HG03520 (cell line): ENCODE results near the gene CD19.
"Not testable (repeated sequence)": the region's sequence is repeated elsewhere in the genome, so short reads cannot be mapped to it uniquely, and the experiment has no call there.

Experiments
- ATAC-seq: cut with Tn5 transposase; IDR thresholded peaks from one replicate; pipeline ENCODE4 v1.9.1; 2021; ENCODE audit warnings: mild to moderate bottlenecking, moderate library complexity; ENCODE audit not compliant: unreplicated experiment

The CD19 gene

DNA sequence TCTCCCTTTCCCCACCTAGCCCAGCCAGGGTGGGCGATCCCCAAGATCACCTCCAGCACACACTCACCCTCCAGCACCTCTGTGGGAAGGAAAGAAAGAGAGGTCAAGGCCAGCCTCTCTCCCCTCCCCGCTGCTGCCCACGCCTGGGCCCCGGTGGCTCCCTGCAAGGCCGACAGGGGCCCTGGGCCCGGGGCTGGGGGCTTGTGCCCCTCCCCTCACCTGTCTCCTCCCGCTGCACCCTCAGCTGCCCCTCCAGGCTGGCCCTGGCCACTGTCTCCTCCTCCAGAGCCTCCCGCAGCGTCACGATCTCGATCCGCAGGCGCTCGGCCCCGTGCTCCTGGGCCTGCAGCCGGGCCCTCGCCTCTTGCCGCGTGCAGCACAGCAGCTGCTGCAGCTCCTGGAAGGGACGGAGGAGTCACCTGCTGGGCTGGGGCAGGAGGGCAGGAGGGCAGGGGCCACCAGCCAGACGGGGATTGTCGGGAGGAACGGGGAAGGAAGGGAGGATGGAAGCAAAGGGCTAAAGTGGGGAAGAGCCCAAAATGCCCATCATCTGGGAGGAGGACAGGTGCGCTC, 25.9 kb upstream of the CD19 start:
- ATAC-seq, result no peak

DNA sequence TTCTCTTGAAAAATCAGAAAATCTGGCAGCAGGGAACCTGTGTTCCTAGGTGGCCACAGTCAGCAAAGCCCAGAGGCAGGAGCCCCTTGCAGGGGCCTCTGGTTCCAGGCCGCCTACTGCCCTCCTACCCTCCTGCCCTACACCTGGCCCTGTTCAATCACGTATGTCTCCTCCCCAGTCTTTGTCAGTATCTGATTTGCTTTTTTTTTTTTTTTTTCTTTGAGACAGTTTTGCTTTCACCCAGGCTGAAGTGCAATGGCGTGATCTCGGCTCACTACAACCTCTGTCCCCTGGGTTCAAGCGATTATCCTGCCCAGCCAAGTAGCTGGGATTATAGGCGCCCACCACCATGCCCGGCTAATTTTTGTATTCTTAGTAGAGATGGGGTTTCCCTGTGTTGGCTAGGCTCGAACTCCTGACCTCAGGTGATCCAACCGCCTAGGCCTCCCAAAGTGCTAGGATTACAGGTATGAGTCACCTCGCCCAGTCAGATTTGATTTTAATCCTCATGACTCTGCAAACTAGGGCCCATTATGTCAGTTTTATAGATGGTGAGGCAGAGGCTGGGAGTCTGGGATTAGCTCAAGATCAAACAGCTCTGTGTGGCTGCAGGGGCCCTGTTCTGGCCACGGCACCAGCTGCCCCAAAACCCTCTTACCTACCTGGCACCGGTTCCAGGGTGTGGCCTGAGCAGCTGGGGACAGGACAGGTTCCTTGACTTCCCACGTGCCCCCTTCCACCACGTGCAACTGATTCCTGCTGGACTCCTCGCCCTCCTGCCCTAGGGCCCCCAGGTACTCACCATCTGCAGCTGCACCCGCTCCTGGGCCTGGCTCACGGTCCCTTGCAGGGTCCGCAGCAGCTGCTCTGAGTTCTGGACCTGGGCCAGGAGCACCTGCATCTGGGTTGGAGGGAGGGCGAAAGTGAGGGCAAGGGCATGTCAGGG, 21.4 kb upstream of the CD19 start:
- ATAC-seq, result no peak

DNA sequence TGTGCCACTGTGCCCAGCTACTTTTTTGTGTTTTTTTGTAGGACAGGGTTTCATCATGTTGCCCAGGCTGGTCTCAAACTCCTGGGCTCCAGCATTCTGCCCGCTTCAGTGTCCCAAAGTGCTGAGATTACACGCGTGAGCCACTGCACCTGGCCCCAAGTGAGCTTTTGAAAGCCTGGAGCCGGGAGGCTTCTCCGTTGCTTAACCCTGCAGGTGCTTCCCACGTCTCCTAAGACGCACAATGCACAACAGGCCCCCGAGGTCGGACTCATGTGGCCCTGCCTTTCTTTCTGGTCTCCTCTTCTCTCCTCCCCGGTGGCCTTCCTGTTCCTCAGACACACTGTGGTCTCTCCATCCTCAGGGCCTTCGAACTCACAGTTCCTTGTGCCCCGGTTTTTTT, 19.2 kb upstream of the CD19 start:
- no peak for ATAC-seq

GRCh38 chr16:28913946-28914724, 17.6 kb upstream of the CD19 start:
- no peak for ATAC-seq

DNA sequence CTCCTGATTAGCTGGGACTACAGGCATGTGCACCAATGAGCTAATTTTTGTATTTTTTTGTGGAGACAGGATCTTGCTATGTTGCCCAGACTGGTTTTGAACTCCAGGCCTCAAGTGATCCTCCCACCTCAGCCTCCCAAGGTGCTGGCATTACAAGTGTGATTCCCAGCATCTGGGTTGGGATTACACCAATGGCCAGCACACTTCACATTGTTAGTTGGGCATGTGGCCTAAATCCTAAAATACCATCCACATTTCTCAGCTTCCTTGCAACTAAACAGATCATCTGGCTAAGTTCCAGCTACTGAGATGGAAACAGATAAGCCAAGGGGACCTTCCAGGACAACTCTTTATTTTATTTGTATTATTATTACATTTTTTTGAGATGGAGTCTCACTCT, 16.6 kb upstream of the CD19 start:
- ATAC-seq, result no peak

DNA sequence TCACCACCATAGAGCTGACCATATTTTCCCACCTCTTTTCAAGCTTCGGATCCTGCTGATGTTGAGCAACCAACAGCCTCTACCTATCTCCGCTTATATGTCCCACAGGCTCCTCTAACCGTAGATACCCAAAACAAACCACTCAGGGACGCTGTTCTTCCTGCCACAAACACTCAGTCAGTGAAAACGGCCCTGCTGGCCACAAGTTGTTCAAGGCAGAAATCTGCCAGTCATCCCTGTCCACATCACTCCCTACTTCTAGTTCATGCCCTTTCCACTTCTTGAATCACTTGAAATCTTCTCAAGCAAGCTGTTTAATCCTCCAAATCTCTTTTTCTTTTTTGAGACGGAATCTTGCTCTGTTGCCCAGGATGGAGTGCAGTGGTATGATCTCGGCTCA, 14.7 kb upstream of the CD19 start:
- no peak for ATAC-seq

GRCh38 chr16:28918698-28919097, 13.1 kb upstream of the CD19 start:
- ATAC-seq, result no peak

- ATAC-seq, result no peak
Measured at GRCh38 chr16:28923231-28923587, 8.6 kb upstream of the CD19 start.

DNA sequence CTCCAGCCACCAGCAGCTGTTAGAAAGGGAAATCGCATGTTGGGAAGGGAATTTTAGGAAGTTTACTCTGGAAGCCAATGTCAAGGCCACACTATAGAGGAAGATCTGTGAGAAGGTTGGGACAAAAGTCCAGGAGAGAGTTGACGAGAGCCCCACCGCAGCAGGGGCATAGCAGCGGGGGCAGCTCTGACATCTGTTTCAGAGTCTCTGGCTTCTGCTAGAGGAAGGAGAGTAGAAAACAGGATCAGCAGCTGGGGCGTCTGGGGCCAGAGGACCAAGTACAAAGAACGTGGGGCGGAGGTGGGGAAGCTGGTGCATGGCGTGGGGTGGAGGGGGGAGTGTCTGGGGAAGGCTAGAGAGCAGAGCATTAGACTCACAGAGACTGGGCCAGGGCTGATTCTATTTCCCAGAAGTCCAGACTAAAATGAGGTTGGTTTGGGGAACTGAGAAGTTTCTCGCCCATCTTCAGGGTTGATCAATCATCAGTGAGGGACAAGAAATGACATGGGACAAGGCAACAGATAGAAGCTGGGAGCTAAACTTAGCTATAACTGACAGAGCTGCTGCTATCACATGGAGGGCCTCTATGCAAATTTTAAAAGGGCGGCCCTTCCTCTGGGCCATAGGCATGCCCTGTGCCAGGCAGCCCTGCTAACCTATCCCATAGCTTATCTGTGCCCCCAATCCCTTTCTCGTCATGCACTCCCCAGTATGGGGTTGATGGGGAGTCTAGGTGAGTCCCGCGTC, 7.9 kb upstream of the CD19 start:
- ATAC-seq, result peak; percentile 48

GRCh38 chr16:28924399-28924761, 7.4 kb upstream of the CD19 start:
- ATAC-seq, result peak; percentile 10

DNA sequence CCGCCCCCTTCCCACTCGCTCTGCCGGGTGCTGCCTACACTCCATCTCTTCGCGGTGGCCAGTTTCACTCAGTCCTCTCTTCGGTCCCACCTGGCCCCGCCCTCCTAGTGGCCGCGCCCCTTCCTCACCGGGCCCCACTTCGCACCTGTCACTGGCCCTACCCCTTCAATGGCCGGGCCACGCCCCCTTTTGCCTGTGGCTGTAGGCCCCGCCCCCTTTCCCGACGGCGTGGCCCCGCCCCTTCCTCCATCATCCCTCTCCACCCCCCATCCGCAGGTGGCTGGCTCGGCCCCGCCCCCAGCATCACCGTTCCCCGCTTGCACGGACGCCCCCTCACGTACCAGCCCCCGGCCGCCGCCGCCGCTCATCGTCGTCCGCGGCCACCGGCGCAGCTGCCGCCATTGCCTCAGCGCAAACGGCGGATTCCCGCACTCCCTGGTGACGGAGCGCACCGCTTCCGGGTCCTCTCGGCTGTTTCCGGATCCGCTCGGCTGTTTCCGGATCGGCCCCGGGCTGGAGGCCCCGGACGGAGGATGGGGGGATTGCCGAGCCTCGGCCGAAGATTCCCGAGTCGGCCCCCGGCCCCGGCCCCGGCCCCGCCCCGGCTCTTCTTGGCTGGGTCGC, 6.9 kb upstream of the CD19 start, which contains the start of gene RABEP2:
RABEP2 (minus strand) TSS at position 477 of the 624 bp plus-strand sequence; CDS start at position 402, 75 bp downstream.
- ATAC-seq, result peak; percentile 47

DNA sequence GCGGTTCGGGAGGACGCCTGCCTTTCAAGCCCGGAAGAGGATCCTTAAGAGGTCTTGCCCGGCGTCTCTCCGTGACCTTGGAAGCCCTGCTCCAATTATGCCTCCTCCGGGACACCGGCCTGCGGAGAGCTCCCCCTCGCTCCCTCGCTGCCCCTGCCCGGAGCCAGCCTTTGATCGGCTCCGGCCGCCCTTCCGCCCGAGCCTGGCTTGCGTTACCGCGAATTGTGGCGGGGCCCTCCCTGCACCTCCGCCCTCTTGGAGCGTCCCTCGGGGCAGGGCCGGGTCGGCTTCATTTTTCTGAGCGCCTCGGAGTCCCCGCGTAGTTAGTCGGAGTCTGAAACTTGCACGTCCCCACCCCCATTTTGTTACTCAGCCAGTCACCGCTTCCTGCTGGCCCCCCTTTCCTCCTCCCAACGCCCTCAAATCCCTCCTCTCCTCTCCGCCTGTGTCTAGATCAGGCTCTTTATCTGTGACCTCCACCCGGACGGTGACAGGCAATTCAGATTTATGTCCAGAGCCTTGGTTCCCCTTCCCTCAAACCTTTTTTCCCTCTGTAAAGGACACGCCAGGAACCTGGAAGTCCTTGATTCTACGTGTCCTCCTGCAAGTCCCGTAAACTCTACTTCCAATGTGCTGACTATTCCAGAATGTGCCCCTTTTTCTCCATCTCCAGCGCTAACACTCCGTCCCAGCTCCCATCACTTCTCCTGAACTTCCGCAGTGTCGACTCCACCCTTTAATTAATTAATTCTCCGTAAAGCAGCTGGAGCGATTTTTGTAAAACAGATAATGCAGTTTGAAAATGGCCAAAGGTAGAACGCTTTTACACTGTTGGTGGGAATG, 6.2 kb upstream of the CD19 start:
- peak; percentile 27 for ATAC-seq

DNA sequence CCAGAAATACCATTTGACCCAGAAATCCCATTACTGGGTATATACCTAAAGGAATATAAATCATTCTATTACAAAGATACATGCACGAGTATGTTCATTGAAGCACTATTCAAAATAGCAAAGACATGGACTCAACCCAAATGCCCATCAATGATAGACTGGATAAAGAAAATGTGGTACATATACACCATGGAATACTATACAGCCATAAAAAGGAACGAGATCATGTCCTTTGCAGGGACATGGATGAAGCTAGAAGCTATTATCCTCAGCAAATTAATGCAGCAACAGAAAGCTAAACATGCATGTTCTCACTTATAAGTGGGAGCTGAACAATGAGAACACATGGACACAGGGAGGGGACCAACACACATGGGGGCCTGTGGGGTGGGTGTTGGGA, 5.5 kb upstream of the CD19 start:
- not testable (repeated sequence) for ATAC-seq

DNA sequence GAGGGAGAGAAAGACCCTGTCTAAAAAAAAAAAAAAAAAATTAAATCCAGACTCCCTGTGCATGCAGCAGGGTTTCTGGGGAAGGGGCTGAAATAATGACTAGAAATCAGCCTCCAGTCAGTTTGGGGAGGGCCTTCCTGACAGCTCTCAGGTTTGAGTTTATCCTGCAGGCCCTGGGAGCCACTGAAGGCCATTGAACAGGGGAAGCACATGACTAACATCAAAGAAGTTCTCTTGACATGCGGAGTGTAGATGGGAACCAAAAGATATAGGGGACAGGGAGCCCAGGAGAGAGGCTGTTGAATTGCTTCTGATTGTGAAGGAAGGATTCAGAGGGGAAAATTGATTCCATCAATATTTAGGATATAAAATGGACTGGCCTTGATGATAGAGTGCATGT, 4.0 kb upstream of the CD19 start:
- ATAC-seq, result no peak

DNA sequence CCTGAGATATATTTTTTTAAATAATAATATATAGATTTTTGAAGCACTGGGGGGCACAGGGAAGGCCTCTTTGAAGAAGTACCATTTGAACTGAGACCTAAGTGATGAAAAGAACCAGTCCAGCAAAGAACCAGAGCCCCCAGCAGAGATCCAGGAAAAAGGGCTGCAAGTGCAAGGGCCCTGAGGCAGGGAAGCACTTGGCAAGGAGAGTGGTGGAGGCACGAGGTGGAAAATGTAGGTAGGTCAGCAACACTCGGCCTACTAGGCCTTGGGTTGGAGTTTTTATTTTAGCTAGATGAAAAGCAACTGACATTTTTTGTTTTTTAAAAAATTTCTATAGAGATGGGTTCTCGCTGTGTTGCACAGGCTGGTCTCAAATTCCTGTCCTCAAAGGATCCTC, 1.6 kb upstream of the CD19 start:
- no peak for ATAC-seq

DNA sequence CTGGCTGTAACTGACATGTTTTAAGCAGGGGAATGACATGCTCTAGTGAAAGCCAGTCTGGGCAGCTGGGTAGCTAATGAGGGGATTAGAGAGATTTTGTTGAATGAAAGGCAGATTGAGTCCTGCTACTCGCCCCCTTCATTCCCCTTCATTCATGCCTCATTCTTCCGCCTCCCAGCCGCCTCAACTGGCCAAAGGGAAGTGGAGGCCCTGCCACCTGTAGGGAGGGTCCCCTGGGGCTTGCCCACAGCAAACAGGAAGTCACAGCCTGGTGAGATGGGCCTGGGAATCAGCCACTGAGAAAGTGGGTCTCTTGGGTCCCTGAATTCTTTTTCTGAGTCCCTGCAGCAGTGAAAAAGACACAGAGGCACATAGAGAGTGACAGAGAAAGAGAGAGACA, 1.1 kb upstream of the CD19 start:
- ATAC-seq, result no peak

DNA sequence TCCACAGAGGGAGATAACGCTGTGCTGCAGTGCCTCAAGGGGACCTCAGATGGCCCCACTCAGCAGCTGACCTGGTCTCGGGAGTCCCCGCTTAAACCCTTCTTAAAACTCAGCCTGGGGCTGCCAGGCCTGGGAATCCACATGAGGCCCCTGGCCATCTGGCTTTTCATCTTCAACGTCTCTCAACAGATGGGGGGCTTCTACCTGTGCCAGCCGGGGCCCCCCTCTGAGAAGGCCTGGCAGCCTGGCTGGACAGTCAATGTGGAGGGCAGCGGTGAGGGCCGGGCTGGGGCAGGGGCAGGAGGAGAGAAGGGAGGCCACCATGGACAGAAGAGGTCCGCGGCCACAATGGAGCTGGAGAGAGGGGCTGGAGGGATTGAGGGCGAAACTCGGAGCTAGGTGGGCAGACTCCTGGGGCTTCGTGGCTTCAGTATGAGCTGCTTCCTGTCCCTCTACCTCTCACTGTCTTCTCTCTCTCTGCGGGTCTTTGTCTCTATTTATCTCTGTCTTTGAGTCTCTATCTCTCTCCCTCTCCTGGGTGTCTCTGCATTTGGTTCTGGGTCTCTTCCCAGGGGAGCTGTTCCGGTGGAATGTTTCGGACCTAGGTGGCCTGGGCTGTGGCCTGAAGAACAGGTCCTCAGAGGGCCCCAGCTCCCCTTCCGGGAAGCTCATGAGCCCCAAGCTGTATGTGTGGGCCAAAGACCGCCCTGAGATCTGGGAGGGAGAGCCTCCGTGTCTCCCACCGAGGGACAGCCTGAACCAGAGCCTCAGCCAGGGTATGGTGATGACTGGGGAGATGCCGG, 769 bp downstream of the CD19 start:
- ATAC-seq, result no peak

GRCh38 chr16:28933171-28933570, 1.4 kb downstream of the CD19 start:
- ATAC-seq, result no peak

DNA sequence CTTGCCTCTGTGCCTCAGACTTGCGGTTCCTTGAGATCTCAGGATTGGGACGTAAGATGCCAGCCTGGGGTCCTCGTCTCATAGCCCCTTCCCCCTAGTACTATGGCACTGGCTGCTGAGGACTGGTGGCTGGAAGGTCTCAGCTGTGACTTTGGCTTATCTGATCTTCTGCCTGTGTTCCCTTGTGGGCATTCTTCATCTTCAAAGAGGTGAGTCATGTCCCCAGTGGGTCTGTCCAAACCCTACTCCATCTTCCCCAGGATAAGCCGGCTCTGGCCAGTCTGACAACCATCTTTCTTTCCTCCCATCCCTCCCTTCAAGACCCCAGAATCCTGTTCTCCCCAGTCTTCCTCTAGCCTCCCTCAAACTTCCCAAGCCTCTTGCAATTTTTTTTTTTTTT, 3.6 kb downstream of the CD19 start:
- no peak for ATAC-seq
